PC-9 (cell line): Measurements from ENCODE around the gene IFNA7. TPM values are rescaled to one million over a fixed set of nuclear protein-coding genes. Genes with fewer than 3 reads are reported as not detected.
"Not testable (repeated sequence)": the region's sequence is repeated elsewhere in the genome, so short reads cannot be mapped to it uniquely, and the experiment has no call there.

ENCODE experiments used
- Bru-seq: library from RNA; stranded (reverse); fragments of 400-500 nt; gene quantifications from one replicate; lab custom pipeline; 2021; lab: Mats Ljungman, UMichigan
- BruChase-seq, 2 experiments: library from RNA; stranded (reverse); fragments of 400-500 nt; gene quantifications; one replicate each; lab custom pipeline; 2021; lab: Mats Ljungman, UMichigan
- BruUV-seq: library from RNA; stranded (reverse); fragments of 400-500 nt; replicated peaks from 2 replicates; lab custom pipeline; 2021; lab: Mats Ljungman, UMichigan
- CTCF ChIA-PET: fragments of 300-600 bp; sonication (Branson Sonifier 250); formaldehyde crosslinking; loops from one replicate; lab custom pipeline; 2022; ENCODE audit warnings: antibody characterized with exemption; lab: Charles Lee
- POLR2A ChIA-PET: fragments of 300-600 bp; sonication (Branson Sonifier 250); formaldehyde crosslinking; loops from one replicate; lab custom pipeline; 2022; ENCODE audit warnings: antibody characterized with exemption; ENCODE audit not compliant: unreplicated experiment; lab: Charles Lee
- DNase-seq, 2 experiments: peaks; one replicate each; pipeline versions ENCODE4 v3.0.0 to v3.0.0-alpha.2; 2015 to 2022; ENCODE audit warnings: mixed read lengths in 1 of 2
- H2AFZ ChIP-seq: fragments of 200-600 bp; sonication (generic); 2 replicates; pipeline ENCODE4 v1.8.1; 2017; ENCODE audit warnings: antibody characterized with exemption
- H3F3A ChIP-seq: fragments of 200-600 bp; sonication (generic); 2 replicates; pipeline ENCODE4 v1.8.1; 2017; ENCODE audit warnings: antibody characterized with exemption, mild to moderate bottlenecking, low read depth; ENCODE audit not compliant: insufficient read depth
- H3K27ac ChIP-seq: fragments of 200-600 bp; sonication (generic); 2 replicates; pipeline ENCODE4 v1.6.1; 2016; ENCODE audit warnings: mixed run types
- H3K27me3 ChIP-seq: fragments of 200-600 bp; sonication (generic); 2 replicates; pipeline ENCODE4 v1.6.1; 2016; ENCODE audit warnings: low read depth, mixed run types; ENCODE audit not compliant: insufficient read depth
- H3K36me3 ChIP-seq: fragments of 200-600 bp; sonication (generic); 2 replicates; pipeline ENCODE4 v1.6.1; 2016; ENCODE audit warnings: low read depth, mixed run types
- H3K4me1 ChIP-seq: fragments of 200-600 bp; sonication (generic); replicated peaks from 2 replicates; pipeline ENCODE4 v1.6.1; 2016; ENCODE audit warnings: mixed run types; ENCODE audit not compliant: insufficient read depth
- H3K4me2 ChIP-seq: fragments of 200-600 bp; sonication (generic); 2 replicates; pipeline ENCODE4 v1.6.1; 2017; ENCODE audit warnings: mixed run types
- H3K4me3 ChIP-seq: fragments of 200-600 bp; sonication (generic); 2 replicates; pipeline ENCODE4 v1.6.1; 2016; ENCODE audit warnings: mixed run types
- H3K79me2 ChIP-seq: fragments of 200-600 bp; sonication (generic); 2 replicates; pipeline ENCODE4 v1.6.1; 2017; ENCODE audit warnings: low read depth, mixed run types
- H3K9me2 ChIP-seq: fragments of 200-600 bp; sonication (generic); 2 replicates; pipeline ENCODE4 v1.8.1; 2017; ENCODE audit warnings: mild to moderate bottlenecking; ENCODE audit not compliant: insufficient read depth
- H3K9me3 ChIP-seq: fragments of 200-600 bp; sonication (generic); 2 replicates; pipeline ENCODE4 v1.8.1; 2016; ENCODE audit warnings: low read depth; ENCODE audit not compliant: insufficient read depth
- H4K20me1 ChIP-seq: fragments of 200-600 bp; sonication (generic); 2 replicates; pipeline ENCODE4 v1.8.1; 2017; ENCODE audit not compliant: insufficient read depth
- CTCF ChIP-seq: fragments of 200-600 bp; sonication (generic); conservative IDR thresholded peaks from 2 replicates; pipeline ENCODE4 v1.6.1; 2017; ENCODE audit warnings: mixed run types, antibody characterized with exemption, mild to moderate bottlenecking, moderate library complexity
- EZH2 ChIP-seq: fragments of 200-600 bp; sonication (generic); IDR thresholded peaks from 2 replicates; pipeline ENCODE4 v1.8.0; 2017; ENCODE audit warnings: antibody characterized with exemption, low read depth
- intact Hi-C: fragments of 100-400 bp; cut with micrococcal nuclease; formaldehyde crosslinking; loops from one replicate; pipeline ENCODE4 v1.10.0; 2022; ENCODE audit not compliant: unreplicated experiment
- long read RNA-seq: library from polyadenylated mRNA; stranded (forward); transcript quantifications from one replicate; pipeline ENCODE4 v2.0.0, GENCODE V29; 2022
- total RNA-seq: library from RNA; stranded (reverse); gene quantifications from 2 replicates; pipeline ENCODE4 v1.2.3, GENCODE V29; 2021

The IFNA7 gene
- total RNA-seq: not detected in 2 replicates
- Bru-seq, nascent RNA: not detected
- BruChase-seq, experiment 1, labeled RNA remaining after a 2-hour chase: not detected
- BruChase-seq, experiment 2, labeled RNA remaining after a 6-hour chase: not detected
- long read RNA-seq: 0 reads

GRCh38 chr9:21202105-21202504 lies at the start of gene IFNA7:
IFNA7 (minus strand) TSS chr9:21202205; CDS start chr9:21202165, 40 bp downstream.
- H3K4me1 ChIP-seq, H3K27ac ChIP-seq, intact Hi-C loops, DNase-seq, H3K27me3 ChIP-seq, H3K36me3 ChIP-seq, H3K9me2 ChIP-seq, H3K4me2 ChIP-seq, BruUV-seq, H3K4me3 ChIP-seq, H2AFZ ChIP-seq, CTCF ChIA-PET, H3F3A ChIP-seq, H3K9me3 ChIP-seq, H3K79me2 ChIP-seq, H4K20me1 ChIP-seq, POLR2A ChIA-PET: not testable (repeated sequence)

DNA sequence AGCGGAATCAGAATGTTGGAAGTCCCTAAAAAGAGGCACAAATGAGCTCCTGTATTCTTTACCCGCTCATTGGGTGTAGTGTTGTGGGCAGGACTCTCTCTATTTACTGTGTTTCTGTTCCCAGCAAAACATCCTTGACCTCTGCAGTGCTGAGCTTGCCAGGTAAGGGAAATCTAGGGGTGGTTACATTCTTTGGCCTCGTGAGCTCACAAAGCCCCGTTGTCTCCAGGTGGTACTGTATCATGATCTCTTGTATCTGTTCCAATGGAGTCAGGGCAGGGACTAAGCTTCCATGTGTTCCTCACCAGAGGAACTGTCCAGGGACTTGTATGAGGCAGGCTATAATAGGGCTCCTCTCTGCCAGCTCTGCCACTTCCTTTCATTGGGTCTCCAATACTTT lies 49.6 kb upstream of the IFNA7 start:
- H3K9me2 ChIP-seq: no peaks in the 10 kb centered on the region
- H3F3A ChIP-seq: no peaks in the 10 kb centered on the region
- no peak for DNase-seq
- no peaks in the 10 kb centered on the region for H3K4me1 ChIP-seq
- H4K20me1 ChIP-seq: no peaks in the 10 kb centered on the region
- no peaks in the 10 kb centered on the region for H3K79me2 ChIP-seq
- H3K9me3 ChIP-seq: no peaks in the 10 kb centered on the region
- TF ChIP-seq CTCF (no peak), EZH2 (no peak)
- H3K27me3 ChIP-seq: no peaks in the 10 kb centered on the region
- H3K36me3 ChIP-seq: no peaks in the 10 kb centered on the region
- H3K27ac ChIP-seq: no peak overlapping the region
- POLR2A ChIA-PET: interaction anchor here (0.7 kb wide), 1 partner anchor 257 kb away, joined by 9 read pairs; no protein-coding TSS in a partner anchor
- H3K4me2 ChIP-seq: no peak overlapping the region
- H3K4me3 ChIP-seq: no peak overlapping the region
- H2AFZ ChIP-seq: no peak overlapping the region
- CTCF ChIA-PET: no interaction called here
- intact Hi-C loops: loop anchor here (5.0 kb wide), 4 partner anchors 66 to 561 kb away; partner anchors contain the start of gene IFNA8
- BruUV-seq: no TSS peak

DNA sequence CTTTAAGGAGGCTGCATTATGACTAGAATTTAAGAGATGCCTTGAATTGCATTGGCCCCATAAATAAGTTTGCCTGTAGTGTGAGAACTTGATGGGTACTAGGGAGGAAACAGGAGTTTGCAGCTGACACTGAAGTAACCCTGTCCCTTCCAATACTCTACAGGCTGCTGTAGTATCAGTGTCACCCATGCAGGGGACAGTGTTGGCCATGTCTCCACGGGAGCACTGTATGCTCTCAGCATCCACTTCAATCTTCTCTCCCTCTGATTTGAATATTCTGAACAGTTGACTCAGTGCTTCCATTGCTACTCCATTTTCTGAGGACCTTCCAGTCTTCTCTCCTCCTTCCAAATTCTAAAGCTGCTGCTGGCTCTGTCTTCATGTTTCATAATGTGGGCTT lies 49.2 kb upstream of the IFNA7 start:
- no peak for DNase-seq
- CTCF ChIA-PET: no interaction called here
- Histone ChIP-seq H3K79me2 (no peaks in the 10 kb centered on the region), H2AFZ (no peak overlapping the region), H3F3A (no peaks in the 10 kb centered on the region), H3K4me3 (no peak overlapping the region), H4K20me1 (no peaks in the 10 kb centered on the region), H3K4me2 (no peak overlapping the region), H3K9me3 (no peaks in the 10 kb centered on the region), H3K9me2 (no peaks in the 10 kb centered on the region), H3K4me1 (no peaks in the 10 kb centered on the region), H3K27ac (no peak overlapping the region), H3K27me3 (no peaks in the 10 kb centered on the region), H3K36me3 (no peaks in the 10 kb centered on the region)
- intact Hi-C loops: loop anchor here (5.0 kb wide), 4 partner anchors 66 to 561 kb away; partner anchors contain the start of gene IFNA8
- POLR2A ChIA-PET: interaction anchor here (0.7 kb wide), 1 partner anchor 258 kb away, joined by 9 read pairs; no protein-coding TSS in a partner anchor
- TF ChIP-seq CTCF (no peak), EZH2 (no peak)
- BruUV-seq: no TSS peak

- Histone ChIP-seq H3K4me2 (no peak overlapping the region), H3F3A (no peaks in the 10 kb centered on the region), H3K4me3 (no peak overlapping the region), H4K20me1 (no peaks in the 10 kb centered on the region), H3K79me2 (no peaks in the 10 kb centered on the region), H3K27me3 (no peaks in the 10 kb centered on the region), H2AFZ (no peak overlapping the region), H3K9me3 (no peaks in the 10 kb centered on the region), H3K4me1 (no peaks in the 10 kb centered on the region), H3K36me3 (no peaks in the 10 kb centered on the region), H3K9me2 (no peaks in the 10 kb centered on the region), H3K27ac (no peak overlapping the region)
- POLR2A ChIA-PET: no interaction called here
- no TSS peak for BruUV-seq
- intact Hi-C loops: no loop called here
- TF ChIP-seq CTCF (no peak), EZH2 (no peak)
- CTCF ChIA-PET: no interaction called here
- DNase-seq: no peak
These were observed 42.8 kb upstream of the IFNA7 start for GRCh38 chr9:21244836-21245235.
